Hematopoietic multipotent progenitor cell treated with erythropoietin and hydrocortisone succinate and interleukin-3 and kit ligand, for 4 days (in vitro differentiated cells): ENCODE results near the gene OR2A2.
"Not testable (repeated sequence)": the region's sequence is repeated elsewhere in the genome, so short reads cannot be mapped to it uniquely, and the experiment has no call there.

Experiments used
- DNase-seq: peaks from one replicate; pipeline ENCODE4 v3.0.0-alpha.2; 2015

Gene OR2A2

GRCh38 chr7:144109283-144109682 lies at the start of gene OR2A2:
Gene OR2A2, plus strand, starts transcription at chr7:144109583. Its CDS starts 0 bp downstream, at chr7:144109583.
- DNase-seq: no peak

GRCh38 chr7:144063710-144064109 lies 45.7 kb upstream of the OR2A2 start:
- peak; percentile 10 for DNase-seq

GRCh38 chr7:144069511-144069910 lies 39.9 kb upstream of the OR2A2 start, which contains the start of gene OR2A25:
Gene OR2A25, plus strand, starts transcription at chr7:144069811. Its CDS starts 4,409 bp downstream, at chr7:144074220.
- DNase-seq: no peak

GRCh38 chr7:144069953-144070352 lies 39.4 kb upstream of the OR2A2 start:
- no peak for DNase-seq

GRCh38 chr7:144074374-144074773 lies 35.0 kb upstream of the OR2A2 start:
- no peak for DNase-seq

- DNase-seq: no peak
Measured at GRCh38 chr7:144085978-144086377, 23.4 kb upstream of the OR2A2 start, which contains the start of gene OR2A12. Gene OR2A12, plus strand, starts transcription at chr7:144086278. Its CDS starts 8,830 bp downstream, at chr7:144095108.

- DNase-seq: no peak
Measured at GRCh38 chr7:144086730-144087129, 22.7 kb upstream of the OR2A2 start.

- no peak for DNase-seq
Measured at GRCh38 chr7:144087230-144087629, 22.2 kb upstream of the OR2A2 start.

- no peak for DNase-seq
Measured at GRCh38 chr7:144090667-144091066, 18.7 kb upstream of the OR2A2 start.

- DNase-seq: no peak
Measured at GRCh38 chr7:144098776-144099175, 10.6 kb upstream of the OR2A2 start.

GRCh38 chr7:144100607-144101006 lies 8.8 kb upstream of the OR2A2 start:
- DNase-seq: no peak

GRCh38 chr7:144102041-144102440 lies 7.3 kb upstream of the OR2A2 start:
- no peak for DNase-seq

GRCh38 chr7:144105211-144105610 lies 4.2 kb upstream of the OR2A2 start:
- no peak for DNase-seq

- no peak for DNase-seq
Measured at GRCh38 chr7:144110272-144110671, 889 bp downstream of the OR2A2 start.

- no peak for DNase-seq
Measured at GRCh38 chr7:144113651-144114050, 4.3 kb downstream of the OR2A2 start.

- no peak for DNase-seq
Measured at GRCh38 chr7:144118341-144118740, 9.0 kb downstream of the OR2A2 start.

GRCh38 chr7:144122876-144123275 lies 13.5 kb downstream of the OR2A2 start, which contains the start of gene OR2A14:
Gene OR2A14, plus strand, starts transcription at chr7:144123176. Its CDS starts 5,937 bp downstream, at chr7:144129113.
- no peak for DNase-seq

- DNase-seq: peak; percentile 91
Measured at GRCh38 chr7:144127714-144128334, 18.4 kb downstream of the OR2A2 start.

- DNase-seq: not testable (repeated sequence)
Measured at GRCh38 chr7:144129601-144130000, 20.2 kb downstream of the OR2A2 start.

GRCh38 chr7:144130730-144131129 lies 21.3 kb downstream of the OR2A2 start:
- no peak for DNase-seq

GRCh38 chr7:144132262-144132661 lies 22.9 kb downstream of the OR2A2 start:
- DNase-seq: no peak

GRCh38 chr7:144133307-144133706 lies 23.9 kb downstream of the OR2A2 start:
- no peak for DNase-seq

GRCh38 chr7:144134116-144134515 lies 24.7 kb downstream of the OR2A2 start:
- DNase-seq: no peak

GRCh38 chr7:144137501-144137900 lies 28.1 kb downstream of the OR2A2 start:
- no peak for DNase-seq

GRCh38 chr7:144142187-144142586 lies 32.8 kb downstream of the OR2A2 start:
- DNase-seq: no peak
